Neural progenitor cell (in vitro differentiated cells): ENCODE data around the gene RPS24. TPM values are rescaled to one million over a fixed set of nuclear protein-coding genes. Genes with fewer than 3 reads are reported as not detected.

Experiments used
- DNase-seq: peaks from one replicate; pipeline ENCODE4 v3.0.0-alpha.2; 2016; ENCODE audit warnings: low spot score
- H2AFZ ChIP-seq: fragments of 200-600 bp; sonication (generic); replicated peaks from 2 replicates; pipeline ENCODE4 v1.6.1; 2016; ENCODE audit warnings: antibody characterized with exemption
- H3F3A ChIP-seq: fragments of 200-600 bp; sonication (generic); 2 replicates; pipeline ENCODE4 v1.6.1; 2016; ENCODE audit warnings: antibody characterized with exemption, low read depth
- H3K27ac ChIP-seq: fragments of 200-600 bp; sonication (generic); 2 replicates; pipeline ENCODE4 v1.5.1; 2016; ENCODE audit warnings: mild to moderate bottlenecking
- H3K27me3 ChIP-seq: fragments of 200-600 bp; sonication (generic); 2 replicates; pipeline ENCODE4 v1.6.1; 2016; ENCODE audit warnings: mild to moderate bottlenecking, moderate library complexity
- H3K36me3 ChIP-seq: fragments of 200-600 bp; sonication (generic); 2 replicates; pipeline ENCODE4 v1.5.1; 2016
- H3K4me1 ChIP-seq: fragments of 200-600 bp; sonication (generic); 2 replicates; pipeline ENCODE4 v1.6.1; 2016; ENCODE audit warnings: mixed run types
- H3K4me2 ChIP-seq: fragments of 200-600 bp; sonication (generic); 2 replicates; pipeline ENCODE4 v1.6.1; 2016
- H3K4me3 ChIP-seq: fragments of 200-600 bp; sonication (generic); 2 replicates; pipeline ENCODE4 v1.5.1; 2016
- H3K79me2 ChIP-seq: fragments of 200-600 bp; sonication (generic); 2 replicates; pipeline ENCODE4 v1.6.1; 2016; ENCODE audit warnings: low read depth
- H3K9ac ChIP-seq: fragments of 200-600 bp; sonication (generic); 2 replicates; pipeline ENCODE4 v1.6.1; 2016
- H3K9me3 ChIP-seq: fragments of 200-600 bp; sonication (generic); 2 replicates; pipeline ENCODE4 v1.5.1; 2016; ENCODE audit warnings: low read depth
- H4K20me1 ChIP-seq: fragments of 200-600 bp; sonication (generic); 2 replicates; pipeline ENCODE4 v1.6.1; 2016; ENCODE audit warnings: low read depth
- H3K27ac Mint-ChIP-seq: 3 replicates; pipeline ENCODE4 v1.8.0; 2021; ENCODE audit warnings: mixed read lengths
- H3K27me3 Mint-ChIP-seq: 2 replicates; pipeline ENCODE4 v1.8.0; 2022; ENCODE audit warnings: low read depth, mild to moderate bottlenecking, inconsistent platforms, moderate library complexity, mixed read lengths; ENCODE audit not compliant: insufficient read depth
- H3K36me3 Mint-ChIP-seq: 3 replicates; pipeline ENCODE4 v1.8.0; 2021; ENCODE audit warnings: mixed read lengths
- H3K4me1 Mint-ChIP-seq: 3 replicates; pipeline ENCODE4 v1.8.0; 2021; ENCODE audit warnings: mixed read lengths
- H3K4me3 Mint-ChIP-seq: 3 replicates; pipeline ENCODE4 v1.8.0; 2021; ENCODE audit warnings: mild to moderate bottlenecking, moderate library complexity, mixed read lengths
- H3K9me3 Mint-ChIP-seq: 3 replicates; pipeline ENCODE4 v1.8.0; 2020; ENCODE audit warnings: mixed read lengths
- CTCF ChIP-seq: fragments of 200-600 bp; sonication (generic); IDR thresholded peaks from 2 replicates; pipeline ENCODE4 v1.5.1; 2017; ENCODE audit warnings: antibody characterized with exemption, mild to moderate bottlenecking
- EZH2 ChIP-seq: fragments of 200-600 bp; sonication (generic); IDR thresholded peaks from 2 replicates; pipeline ENCODE4 v1.6.1; 2017; ENCODE audit warnings: antibody characterized with exemption, mild to moderate bottlenecking, moderate library complexity
- EZH2phosphoT487 ChIP-seq: fragments of 200-600 bp; sonication (generic); IDR thresholded peaks from 2 replicates; pipeline ENCODE4 v1.6.1; 2017; ENCODE audit warnings: antibody characterized with exemption
- total RNA-seq: library from RNA; depleted of rRNA; stranded (reverse); fragments of >200 nt; gene quantifications from 2 replicates; pipeline ENCODE4 v1.2.3, GENCODE V29; 2015; ENCODE audit warnings: low replicate concordance

The RPS24 gene
- total RNA-seq, 1 donor from 2014 or later: 5,646 TPM

- TF ChIP-seq EZH2 (no peak), EZH2phosphoT487 (no peak), CTCF (no peak)
- no peaks in the 10 kb centered on the region for H3K36me3 ChIP-seq
- H3K27me3 Mint-ChIP-seq: peaks cover 10% of the 10 kb centered on the region
- no peaks in the 10 kb centered on the region for H3K36me3 Mint-ChIP-seq
- no peaks in the 10 kb centered on the region for H3K9me3 ChIP-seq
- H3K4me1 Mint-ChIP-seq: no peaks in the 10 kb centered on the region
- no peak overlapping the region for H3K9ac ChIP-seq
- no peaks in the 10 kb centered on the region for H3K4me1 ChIP-seq
- no peak overlapping the region for H3K4me3 ChIP-seq
- H3K4me2 ChIP-seq: no peak overlapping the region
- no peaks in the 10 kb centered on the region for H3K79me2 ChIP-seq
- no peaks in the 10 kb centered on the region for H3K27me3 ChIP-seq
- no peak overlapping the region for H2AFZ ChIP-seq
- H4K20me1 ChIP-seq: no peaks in the 10 kb centered on the region
- H3K9me3 Mint-ChIP-seq: no peaks in the 10 kb centered on the region
- DNase-seq: no peak
- no peak overlapping the region for H3K4me3 Mint-ChIP-seq
- H3K27ac ChIP-seq: no peak overlapping the region
- H3K27ac Mint-ChIP-seq: no peak overlapping the region
- H3F3A ChIP-seq: no peaks in the 10 kb centered on the region
Observed at GRCh38 chr10:78058562-78058961, 24.9 kb downstream of the RPS24 start.

GRCh38 chr10:78059906-78060702, 26.4 kb downstream of the RPS24 start:
- Mint-ChIP-seq H3K36me3 (no peaks in the 10 kb centered on the region), H3K4me3 (no peak overlapping the region), H3K4me1 (no peaks in the 10 kb centered on the region), H3K27ac (no peak overlapping the region), H3K27me3 (peaks cover 9% of the 10 kb centered on the region), H3K9me3 (no peaks in the 10 kb centered on the region)
- no peaks in the 10 kb centered on the region for H3K36me3 ChIP-seq
- no peak overlapping the region for H3K4me2 ChIP-seq
- TF ChIP-seq EZH2 (no peak), EZH2phosphoT487 (no peak), CTCF (no peak)
- H3F3A ChIP-seq: no peaks in the 10 kb centered on the region
- no peak overlapping the region for H2AFZ ChIP-seq
- no peaks in the 10 kb centered on the region for H4K20me1 ChIP-seq
- no peaks in the 10 kb centered on the region for H3K9me3 ChIP-seq
- H3K27ac ChIP-seq: no peak overlapping the region
- no peak for DNase-seq
- no peaks in the 10 kb centered on the region for H3K4me1 ChIP-seq
- no peaks in the 10 kb centered on the region for H3K27me3 ChIP-seq
- H3K4me3 ChIP-seq: no peak overlapping the region
- no peaks in the 10 kb centered on the region for H3K79me2 ChIP-seq
- H3K9ac ChIP-seq: no peak overlapping the region

- no peak overlapping the region for H3K9ac ChIP-seq
- H2AFZ ChIP-seq: no peak overlapping the region
- H3K9me3 ChIP-seq: no peaks in the 10 kb centered on the region
- no peaks in the 10 kb centered on the region for H3F3A ChIP-seq
- peaks cover 7% of the 10 kb centered on the region for H3K4me1 ChIP-seq
- H3K27me3 ChIP-seq: no peaks in the 10 kb centered on the region
- H3K4me3 ChIP-seq: no peak overlapping the region
- Mint-ChIP-seq H3K4me1 (peaks cover 13% of the 10 kb centered on the region), H3K27me3 (peaks cover 9% of the 10 kb centered on the region), H3K9me3 (no peaks in the 10 kb centered on the region), H3K4me3 (no peak overlapping the region), H3K27ac (no peak overlapping the region), H3K36me3 (no peaks in the 10 kb centered on the region)
- no peaks in the 10 kb centered on the region for H4K20me1 ChIP-seq
- no peaks in the 10 kb centered on the region for H3K36me3 ChIP-seq
- no peak for TF ChIP-seq CTCF
- TF ChIP-seq EZH2phosphoT487: no peak
- no peak for TF ChIP-seq EZH2
- no peak for DNase-seq
- H3K79me2 ChIP-seq: no peaks in the 10 kb centered on the region
- H3K27ac ChIP-seq: no peak overlapping the region
- no peak overlapping the region for H3K4me2 ChIP-seq
Observed at GRCh38 chr10:78062296-78062695, 28.6 kb downstream of the RPS24 start.
